Measurements from ENCODE around the gene ZNF587. TPM values are rescaled to one million over a fixed set of nuclear protein-coding genes. Genes with fewer than 3 reads are reported as not detected.
A peak's percentile ranks its signal among the peaks of the same experiment; 100 is the strongest.
"Not testable (repeated sequence)": the region's sequence is repeated elsewhere in the genome, so short reads cannot be mapped to it uniquely, and the experiment has no call there.

The ZNF587 gene
- polyA plus RNA-seq, 4 donors, result 19.6 to 41.0 (median 26.1) TPM

DNA sequence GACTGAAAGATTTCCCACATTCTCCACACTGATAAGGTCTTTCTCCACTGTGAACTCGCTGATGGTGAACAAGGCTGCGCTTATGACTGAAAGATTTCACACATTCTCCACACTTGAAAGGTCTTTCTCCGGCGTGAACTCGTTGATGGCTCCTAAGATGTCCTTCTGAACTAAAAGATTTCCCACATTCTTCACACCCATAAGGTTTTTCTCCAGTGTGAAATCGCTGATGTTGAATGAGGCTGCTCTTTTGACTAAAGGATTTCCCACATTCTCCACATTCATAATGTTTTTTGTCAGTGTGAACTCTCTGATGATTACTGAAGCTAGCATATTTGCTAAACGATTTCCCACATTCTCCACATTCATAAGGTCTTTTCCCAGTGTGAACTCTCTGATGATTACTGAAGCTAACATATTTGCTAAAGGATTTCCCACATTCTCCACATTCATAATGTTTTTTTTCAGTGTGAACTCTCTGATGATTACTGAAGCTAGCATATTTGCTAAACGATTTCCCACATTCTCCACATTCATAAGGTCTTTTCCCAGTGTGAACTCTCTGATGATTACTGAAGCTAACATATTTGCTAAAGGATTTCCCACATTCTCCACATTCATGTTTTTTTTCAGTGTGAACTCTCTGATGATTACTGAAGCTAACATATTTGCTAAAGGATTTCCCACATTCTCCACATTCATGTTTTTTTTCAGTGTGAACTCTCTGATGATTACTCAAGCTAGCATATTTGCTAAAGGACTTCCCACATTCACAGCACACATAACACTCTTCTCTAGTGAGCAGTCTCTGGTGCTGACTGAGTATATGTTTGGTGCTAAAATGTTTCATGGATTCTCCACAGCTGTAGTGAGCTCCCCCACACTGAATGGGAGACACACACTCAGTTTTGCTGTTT, 24.5 kb downstream of the ZNF587 start:
- not testable (repeated sequence) for DNase-seq (ENCODE audit: low read depth in 4 of 4, low spot score in 3 of 4)

DNA sequence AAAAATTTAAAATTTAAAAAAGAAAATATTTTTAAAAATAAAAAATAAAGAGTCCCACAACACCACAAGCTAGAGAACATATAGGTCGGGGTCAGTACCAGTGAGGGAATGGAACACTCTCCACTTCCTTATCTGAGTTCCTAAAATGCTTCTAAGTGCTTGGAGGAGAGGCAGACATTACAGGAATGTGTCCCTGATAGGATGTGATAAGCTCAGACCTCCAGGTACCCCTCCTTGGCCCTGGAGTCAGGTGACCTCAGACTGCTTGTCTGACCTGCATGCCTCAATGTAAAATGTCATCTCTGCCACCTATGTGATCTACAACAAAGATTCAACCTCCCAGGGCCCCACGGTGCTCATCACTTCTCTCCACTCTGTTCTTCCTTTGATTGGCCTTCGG, 36.4 kb downstream of the ZNF587 start:
- no peak for DNase-seq (ENCODE audit: low read depth in 4 of 4, low spot score in 3 of 4)

DNA sequence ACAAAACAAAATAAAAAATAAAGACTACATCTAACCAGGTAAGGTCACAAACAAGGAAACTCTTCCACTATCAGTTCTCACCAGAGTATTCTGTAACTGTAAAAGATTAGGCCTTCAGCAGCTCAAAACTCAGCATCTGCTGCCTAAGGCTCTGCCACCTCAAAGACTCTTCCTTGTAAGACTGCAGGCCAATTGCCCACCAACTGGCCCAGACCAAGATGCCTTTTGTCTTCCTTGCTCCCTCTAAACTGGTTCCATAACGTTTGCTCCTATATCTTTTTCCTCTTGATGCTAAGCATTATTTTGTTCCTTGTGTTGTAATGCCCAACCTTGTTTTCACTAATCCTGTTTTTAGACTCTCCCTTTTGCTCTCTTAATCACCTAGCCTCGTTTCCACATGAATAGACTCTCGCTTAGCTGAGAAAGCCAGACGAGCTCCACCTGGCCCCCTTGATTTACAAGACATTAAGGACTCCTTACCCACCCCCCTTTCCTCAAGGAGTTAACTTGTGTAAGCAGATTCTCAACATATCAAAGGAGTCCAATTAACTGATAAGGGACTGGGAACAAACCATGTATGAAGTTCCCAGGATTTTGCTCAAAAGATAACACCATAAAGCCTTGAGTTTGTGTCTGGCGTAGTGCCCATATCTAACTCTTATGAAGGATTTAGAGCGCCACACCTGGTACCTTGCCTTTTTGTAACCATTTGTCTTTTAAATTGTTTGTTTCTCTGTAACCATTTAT, 37.7 kb downstream of the ZNF587 start:
- DNase-seq (ENCODE audit: low read depth in 4 of 4, low spot score in 3 of 4), result peak in 3 of 4 donors; percentile 26 to 50 (median 39)

DNA sequence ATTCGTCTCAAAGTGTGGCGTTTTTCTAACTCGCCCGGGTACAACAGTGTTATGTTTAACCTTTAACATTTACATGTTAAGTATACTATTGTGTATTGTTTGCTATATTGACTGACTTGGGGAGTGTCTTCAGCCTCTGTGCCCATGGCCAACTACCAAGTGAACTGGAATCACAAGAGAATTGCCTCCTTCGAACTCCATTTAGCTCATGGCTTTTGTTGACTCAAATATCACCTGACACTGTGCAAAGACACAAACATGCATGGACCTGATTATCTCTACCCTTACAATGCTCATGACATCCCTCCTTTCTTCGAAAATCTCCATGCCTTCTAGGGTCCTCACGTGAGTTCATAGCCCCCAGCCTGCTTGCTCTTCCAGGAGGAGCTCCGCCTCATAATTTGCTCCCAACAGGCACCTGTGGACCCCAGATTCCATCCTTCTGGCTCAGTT, 38.5 kb downstream of the ZNF587 start:
- peak in 1 of 4 donors; percentile 5 for DNase-seq (ENCODE audit: low read depth in 4 of 4, low spot score in 3 of 4)

DNA sequence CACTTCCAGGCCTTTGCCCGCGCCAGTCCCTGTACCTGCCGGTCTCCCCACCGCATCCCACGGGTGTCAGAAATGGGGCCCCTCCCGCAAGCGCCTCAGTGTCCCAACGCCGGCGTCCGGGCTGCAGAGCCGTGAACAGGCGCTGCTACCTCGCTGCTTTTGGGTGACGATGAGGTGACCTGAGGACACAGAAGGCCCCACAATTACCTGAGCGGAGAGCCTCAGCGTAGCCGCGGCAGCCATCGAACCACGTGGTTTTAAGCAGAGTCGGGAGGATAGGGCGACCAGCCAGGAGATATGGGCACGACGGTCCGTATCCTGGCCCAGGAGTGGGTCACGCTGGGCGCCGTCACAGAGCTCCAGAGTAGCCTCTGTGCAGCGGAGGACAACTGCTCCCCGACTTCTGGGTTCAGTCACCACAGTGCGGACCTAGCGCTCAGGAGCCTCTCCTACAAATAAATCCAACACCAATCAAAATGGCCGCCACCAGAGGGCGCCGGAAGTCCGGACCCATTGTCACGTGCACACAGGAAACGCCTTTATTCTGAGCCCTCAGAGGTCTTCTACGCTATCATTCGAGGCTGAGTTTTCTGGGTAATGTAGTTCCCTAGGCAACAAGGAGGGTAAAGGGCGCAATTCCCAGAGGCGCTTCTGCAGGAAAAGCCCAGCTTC, 39.0 kb downstream of the ZNF587 start, which contains the start of gene ZNF814:
ZNF814 (minus strand) TSS at position 478 of the 672 bp plus-strand sequence; CDS start at position 243, 235 bp downstream.
- peak; percentile 67 to 81 (median 76) for DNase-seq (ENCODE audit: low read depth in 4 of 4, low spot score in 3 of 4)

DNA sequence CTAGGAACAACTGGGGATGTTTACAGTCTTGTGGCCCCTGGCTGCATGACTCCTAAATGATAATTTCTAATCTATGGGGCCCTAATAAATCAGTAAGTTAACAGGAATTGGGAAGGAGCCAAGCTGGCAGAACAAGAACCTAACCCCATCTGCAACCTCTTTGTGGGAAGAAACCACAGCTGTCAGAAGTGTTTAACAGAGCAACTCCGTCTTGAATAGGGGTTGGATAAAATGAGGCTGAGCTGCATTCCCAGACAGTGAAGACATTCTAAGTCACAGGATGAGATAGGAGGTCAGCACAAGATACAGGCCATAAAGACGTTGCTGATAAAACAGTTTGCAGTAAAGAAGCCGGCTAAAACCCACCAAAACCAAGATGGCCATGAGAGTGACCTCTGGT, 41.0 kb downstream of the ZNF587 start:
- DNase-seq (ENCODE audit: low read depth in 4 of 4, low spot score in 3 of 4), result not testable (repeated sequence)

DNA sequence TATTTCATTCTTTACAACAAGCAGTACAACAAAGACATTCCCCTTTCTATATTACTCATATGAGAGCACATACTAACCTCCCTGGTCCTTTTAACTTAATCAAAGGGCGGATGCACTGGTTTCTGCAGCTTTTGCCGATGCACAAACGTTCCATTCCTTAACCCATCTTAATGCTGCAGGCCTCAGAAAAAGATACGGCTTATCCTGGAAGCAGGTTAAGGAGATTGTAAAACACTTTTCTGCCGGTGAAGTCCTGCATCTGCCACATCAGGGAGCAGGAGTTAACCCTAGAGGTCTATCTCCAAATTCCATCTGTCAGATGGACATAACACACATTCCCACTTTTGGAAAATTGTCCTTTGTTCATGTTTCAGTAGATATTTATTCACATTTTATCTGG, 50.7 kb downstream of the ZNF587 start:
- no peak for DNase-seq (ENCODE audit: low read depth in 4 of 4, low spot score in 3 of 4)

DNA sequence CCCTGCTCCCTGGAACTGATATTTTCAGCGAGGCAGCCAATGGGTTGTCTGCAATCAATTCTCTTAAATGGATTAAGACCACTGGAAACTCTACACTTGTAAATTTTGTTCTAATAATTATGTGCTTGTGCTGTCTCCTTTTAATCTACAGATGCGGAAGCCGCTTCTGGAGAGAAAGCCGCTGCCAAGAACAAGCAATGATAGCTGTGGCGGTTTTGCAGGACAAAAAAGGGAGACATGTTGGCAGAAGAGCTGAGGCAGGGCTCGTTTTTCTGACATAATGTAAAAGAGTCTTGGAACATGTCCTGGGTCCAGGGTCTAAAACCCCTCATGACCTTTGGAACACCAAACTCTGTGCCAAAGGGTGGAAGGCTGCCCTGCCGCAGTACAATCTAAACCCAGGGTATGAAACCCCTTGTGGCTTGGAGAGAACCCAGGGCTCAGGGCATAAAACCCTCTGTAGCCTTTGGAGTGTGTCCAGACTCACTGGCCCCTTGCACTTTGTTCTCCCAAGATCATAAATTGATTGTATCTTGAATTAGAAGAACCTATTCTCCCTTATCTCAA, 54.0 kb downstream of the ZNF587 start:
- no peak for DNase-seq (ENCODE audit: low read depth in 4 of 4, low spot score in 3 of 4)

DNA sequence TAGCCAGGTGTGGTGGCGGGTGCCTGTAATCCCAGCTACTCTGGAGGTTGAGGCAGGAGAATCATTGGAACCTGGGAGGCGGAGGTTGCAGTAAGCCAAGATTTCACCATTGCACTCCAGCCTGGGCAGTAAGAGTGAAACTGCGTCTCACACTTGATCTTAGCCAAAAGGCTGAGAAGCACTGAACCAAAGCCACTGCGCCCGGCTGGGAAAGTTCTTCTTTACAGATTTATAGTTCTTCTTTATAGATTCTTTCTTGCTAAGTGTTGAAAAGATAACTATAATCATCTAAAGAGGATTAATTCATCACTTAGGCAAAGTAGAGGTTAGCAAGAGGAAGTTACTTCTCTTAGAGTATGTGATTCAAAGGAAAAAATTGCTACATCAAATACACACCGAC, 55.6 kb downstream of the ZNF587 start:
- DNase-seq (ENCODE audit: low read depth in 4 of 4, low spot score in 3 of 4), result no peak

DNA sequence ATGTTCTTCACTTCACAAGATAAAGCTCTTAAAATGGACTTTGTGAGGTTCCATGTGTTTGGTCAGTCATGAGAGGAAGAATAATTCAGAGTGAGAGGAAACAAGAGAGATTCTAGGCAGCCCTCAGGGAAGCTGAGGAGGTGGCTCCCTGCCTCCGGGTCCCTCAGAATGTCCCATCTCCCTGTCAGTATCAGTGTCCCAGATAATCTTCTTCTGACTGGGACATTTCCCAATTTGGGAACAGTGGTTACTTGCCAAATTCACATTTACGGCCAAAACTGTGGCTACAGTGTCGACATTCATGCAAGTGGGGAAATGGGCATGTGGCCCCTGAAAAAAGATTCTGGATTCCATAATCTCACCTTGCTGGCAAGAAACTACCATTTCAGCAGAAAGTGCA, 57.7 kb downstream of the ZNF587 start:
- no peak for DNase-seq (ENCODE audit: low read depth in 4 of 4, low spot score in 3 of 4)

DNA sequence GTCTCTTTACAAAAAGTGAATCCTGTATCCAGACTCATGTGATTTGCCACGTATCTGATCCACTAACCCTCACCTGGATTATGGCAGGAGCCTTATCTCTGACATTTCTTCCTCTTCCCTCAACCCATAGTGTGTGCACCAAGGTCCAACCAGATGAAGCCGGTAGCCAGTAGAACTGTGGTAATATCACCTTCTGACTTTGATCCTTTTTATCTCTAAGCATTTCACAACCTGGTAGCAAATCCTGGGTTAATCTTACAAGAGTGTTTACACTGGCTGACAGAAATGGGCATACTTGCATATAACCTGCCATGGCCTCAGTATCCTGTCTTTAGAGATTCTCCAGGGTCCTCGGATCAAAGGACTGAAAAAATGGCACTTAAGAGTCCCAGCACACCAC, 64.9 kb downstream of the ZNF587 start:
- no peak for DNase-seq (ENCODE audit: low read depth in 4 of 4, low spot score in 3 of 4)

Other genes with a start within 250 kb of the ZNF587 start
- 1 to 10 TPM; 4.4 to 5.4 (median 4.7) TPM for gene ZNF530, start 250.0 kb upstream of the ZNF587 start, polyA plus RNA-seq (ENCODE audit: insufficient read length in 4 of 4)
- 10 to 100 TPM; 16.0 to 28.1 (median 27.1) TPM for gene ZNF134, start 235.6 kb upstream of the ZNF587 start, polyA plus RNA-seq (ENCODE audit: insufficient read length in 4 of 4)
- 10 to 100 TPM; 24.7 to 46.4 (median 32.4) TPM for gene ZNF211, start 216.7 kb upstream of the ZNF587 start, polyA plus RNA-seq (ENCODE audit: insufficient read length in 4 of 4)
- gene ZSCAN4, start 180.9 kb upstream of the ZNF587 start, polyA plus RNA-seq (ENCODE audit: insufficient read length in 4 of 4), result under 1 TPM in 2 of 4 donors, not detected in 2; 0.09 to 0.17 TPM
- gene ZNF551, start 167.9 kb upstream of the ZNF587 start, polyA plus RNA-seq (ENCODE audit: insufficient read length in 4 of 4), result 10 to 100 TPM in 3 of 4 donors, 1 to 10 TPM in 1; 9.3 to 17.4 (median 15.0) TPM
- gene ZNF154, start 140.7 kb upstream of the ZNF587 start, polyA plus RNA-seq (ENCODE audit: insufficient read length in 4 of 4), result 10 to 100 TPM; 22.8 to 33.6 (median 31.2) TPM
- 10 to 100 TPM in 3 of 4 donors, 1 to 10 TPM in 1; 9.4 to 19.4 (median 19.3) TPM for gene ZNF671, start 122.2 kb upstream of the ZNF587 start, polyA plus RNA-seq (ENCODE audit: insufficient read length in 4 of 4)
- gene ZNF776, start 103.0 kb upstream of the ZNF587 start, polyA plus RNA-seq (ENCODE audit: insufficient read length in 4 of 4), result 10 to 100 TPM; 24.9 to 39.6 (median 36.9) TPM
- gene ZNF586, start 80.2 kb upstream of the ZNF587 start, polyA plus RNA-seq (ENCODE audit: insufficient read length in 4 of 4), result 10 to 100 TPM; 15.6 to 27.2 (median 22.7) TPM
- gene ZNF552, start 34.9 kb upstream of the ZNF587 start, polyA plus RNA-seq (ENCODE audit: insufficient read length in 4 of 4), result 10 to 100 TPM in 3 of 4 donors, 1 to 10 TPM in 1; 6.3 to 27.4 (median 18.0) TPM
- gene ZNF587B, start 19.6 kb upstream of the ZNF587 start, polyA plus RNA-seq (ENCODE audit: insufficient read length in 4 of 4), result 10 to 100 TPM in 3 of 4 donors, 1 to 10 TPM in 1; 4.6 to 17.1 (median 15.0) TPM
- gene ZNF814, start 39.2 kb downstream of the ZNF587 start, polyA plus RNA-seq (ENCODE audit: insufficient read length in 4 of 4), result 10 to 100 TPM; 36.3 to 84.0 (median 53.2) TPM
- gene ZNF417, start 66.7 kb downstream of the ZNF587 start, polyA plus RNA-seq (ENCODE audit: insufficient read length in 4 of 4), result 10 to 100 TPM; 19.5 to 32.7 (median 25.6) TPM
- gene ZNF418, start 85.5 kb downstream of the ZNF587 start, polyA plus RNA-seq (ENCODE audit: insufficient read length in 4 of 4), result 10 to 100 TPM; 15.4 to 27.7 (median 24.1) TPM
- 10 to 100 TPM in 2 of 4 donors, 1 to 10 TPM in 2; 7.3 to 10.8 (median 9.1) TPM for gene ZNF256, start 97.8 kb downstream of the ZNF587 start, polyA plus RNA-seq (ENCODE audit: insufficient read length in 4 of 4)
- gene C19orf18, start 124.7 kb downstream of the ZNF587 start, polyA plus RNA-seq (ENCODE audit: insufficient read length in 4 of 4), result 1 to 10 TPM; 1.3 to 3.1 (median 2.2) TPM
- gene ZNF606, start 153.0 kb downstream of the ZNF587 start, polyA plus RNA-seq (ENCODE audit: insufficient read length in 4 of 4), result 10 to 100 TPM; 20.2 to 34.4 (median 30.8) TPM
- 1 to 10 TPM; 1.4 to 7.7 (median 2.5) TPM for gene ZSCAN1, start 184.2 kb downstream of the ZNF587 start, polyA plus RNA-seq (ENCODE audit: insufficient read length in 4 of 4)
- 10 to 100 TPM; 22.1 to 28.6 (median 23.9) TPM for gene ZNF135, start 209.4 kb downstream of the ZNF587 start, polyA plus RNA-seq (ENCODE audit: insufficient read length in 4 of 4)
- gene ZSCAN18, start 248.4 kb downstream of the ZNF587 start, polyA plus RNA-seq (ENCODE audit: insufficient read length in 4 of 4), result 100 to 1,000 TPM in 1 of 4 donors, 10 to 100 TPM in 3; 76.2 to 122 (median 83.3) TPM